ENCODE results near the gene SRSF3. TPM values are rescaled to one million over a fixed set of nuclear protein-coding genes. Genes with fewer than 3 reads are reported as not detected.

SRSF3 gene
- total RNA-seq, 3 donors from 2014 or later = 163 to 425 (median 276) TPM

DNA sequence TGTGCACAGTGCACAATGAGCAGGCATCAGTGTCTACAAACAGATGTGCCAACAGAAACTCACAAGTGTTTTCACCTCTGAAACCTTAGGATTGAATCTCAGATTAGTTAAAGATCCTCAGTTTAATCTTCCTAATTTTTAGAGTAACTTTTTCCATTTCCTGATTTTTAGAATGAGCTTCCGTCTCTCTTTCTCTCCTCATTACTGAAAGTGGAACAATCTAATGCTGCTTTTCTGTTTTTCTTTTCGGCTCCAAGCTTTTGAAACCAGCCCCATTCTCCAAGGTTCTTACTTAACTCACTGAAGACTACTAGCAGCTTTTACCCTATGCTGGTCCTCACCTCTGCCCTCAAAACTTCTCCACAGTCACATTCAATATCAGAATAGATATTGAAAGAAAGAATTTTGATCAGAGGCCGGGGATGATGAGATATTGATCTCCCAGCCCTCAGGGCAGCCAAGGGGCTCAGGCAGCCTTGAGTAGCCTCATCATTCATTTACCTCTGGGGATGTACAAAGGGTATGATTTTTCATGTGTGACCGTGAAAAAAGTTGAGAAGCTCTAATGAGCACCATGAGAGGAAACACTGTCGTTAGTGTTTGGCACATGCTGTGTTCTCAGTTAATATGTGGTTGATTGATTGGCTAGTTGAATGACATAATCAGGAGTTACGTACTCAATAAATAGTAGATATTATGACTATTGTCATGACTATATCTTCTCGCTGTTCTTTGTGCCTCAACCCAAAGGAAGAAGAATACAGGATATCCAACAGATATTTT lies 35.0 kb upstream of the SRSF3 start:
- Histone ChIP-seq H3K36me3 (no peaks in the 10 kb centered on the region), H3K27ac (no peak overlapping the region), H3K9me3 (no peaks in the 10 kb centered on the region), H3K4me3 (no peak overlapping the region), H3K4me1 (no peaks in the 10 kb centered on the region), H3K27me3 (no peaks in the 10 kb centered on the region)
- intact Hi-C loops (cut with DNase I; ENCODE audit: low total_unique reads) = no loop called here
- DNase-seq (ENCODE audit: low spot score in 2 of 2) = no peak
- TF ChIP-seq, protein P1, sequence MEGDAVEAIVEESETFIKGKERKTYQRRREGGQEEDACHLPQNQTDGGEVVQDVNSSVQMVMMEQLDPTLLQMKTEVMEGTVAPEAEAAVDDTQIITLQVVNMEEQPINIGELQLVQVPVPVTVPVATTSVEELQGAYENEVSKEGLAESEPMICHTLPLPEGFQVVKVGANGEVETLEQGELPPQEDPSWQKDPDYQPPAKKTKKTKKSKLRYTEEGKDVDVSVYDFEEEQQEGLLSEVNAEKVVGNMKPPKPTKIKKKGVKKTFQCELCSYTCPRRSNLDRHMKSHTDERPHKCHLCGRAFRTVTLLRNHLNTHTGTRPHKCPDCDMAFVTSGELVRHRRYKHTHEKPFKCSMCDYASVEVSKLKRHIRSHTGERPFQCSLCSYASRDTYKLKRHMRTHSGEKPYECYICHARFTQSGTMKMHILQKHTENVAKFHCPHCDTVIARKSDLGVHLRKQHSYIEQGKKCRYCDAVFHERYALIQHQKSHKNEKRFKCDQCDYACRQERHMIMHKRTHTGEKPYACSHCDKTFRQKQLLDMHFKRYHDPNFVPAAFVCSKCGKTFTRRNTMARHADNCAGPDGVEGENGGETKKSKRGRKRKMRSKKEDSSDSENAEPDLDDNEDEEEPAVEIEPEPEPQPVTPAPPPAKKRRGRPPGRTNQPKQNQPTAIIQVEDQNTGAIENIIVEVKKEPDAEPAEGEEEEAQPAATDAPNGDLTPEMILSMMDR (IDR thresholded peaks at IDR 0.05) = no peak
- no peak for TF ChIP-seq POLR2A (IDR thresholded peaks at IDR 0.05)
- no peak for TF ChIP-seq POLR2AphosphoS5 (IDR thresholded peaks at IDR 0.05)

DNA sequence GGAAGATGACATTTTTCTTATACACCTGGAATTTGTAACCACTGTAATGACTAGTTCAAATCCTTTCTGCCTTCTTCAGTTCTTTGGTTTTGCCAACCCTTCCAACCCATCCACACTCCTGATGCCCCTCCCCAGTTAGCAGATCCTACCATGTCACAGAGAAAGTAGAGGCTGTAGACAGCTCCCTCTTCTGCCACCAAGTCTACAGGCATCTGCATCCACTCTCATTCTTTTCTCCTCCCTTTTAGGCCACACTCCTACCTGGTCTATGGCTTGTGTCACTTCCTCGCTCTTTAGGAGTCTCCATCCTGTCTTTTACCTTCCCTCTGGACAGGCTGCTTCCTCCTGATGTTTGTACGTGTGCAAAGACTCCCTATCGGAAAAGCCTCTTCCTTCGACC lies 33.3 kb upstream of the SRSF3 start:
- no peaks in the 10 kb centered on the region for H3K4me1 ChIP-seq
- H3K27me3 ChIP-seq = no peaks in the 10 kb centered on the region
- no peak overlapping the region for H3K4me3 ChIP-seq
- H3K27ac ChIP-seq = no peak overlapping the region
- DNase-seq (ENCODE audit: low spot score in 2 of 2) = no peak
- intact Hi-C loops (cut with DNase I; ENCODE audit: low total_unique reads) = no loop called here
- no peaks in the 10 kb centered on the region for H3K36me3 ChIP-seq
- TF ChIP-seq POLR2A (IDR thresholded peaks at IDR 0.05) (no peak), POLR2AphosphoS5 (IDR thresholded peaks at IDR 0.05) (no peak)
- TF ChIP-seq, protein P1 (IDR thresholded peaks at IDR 0.05) = no peak
- no peaks in the 10 kb centered on the region for H3K9me3 ChIP-seq

DNA sequence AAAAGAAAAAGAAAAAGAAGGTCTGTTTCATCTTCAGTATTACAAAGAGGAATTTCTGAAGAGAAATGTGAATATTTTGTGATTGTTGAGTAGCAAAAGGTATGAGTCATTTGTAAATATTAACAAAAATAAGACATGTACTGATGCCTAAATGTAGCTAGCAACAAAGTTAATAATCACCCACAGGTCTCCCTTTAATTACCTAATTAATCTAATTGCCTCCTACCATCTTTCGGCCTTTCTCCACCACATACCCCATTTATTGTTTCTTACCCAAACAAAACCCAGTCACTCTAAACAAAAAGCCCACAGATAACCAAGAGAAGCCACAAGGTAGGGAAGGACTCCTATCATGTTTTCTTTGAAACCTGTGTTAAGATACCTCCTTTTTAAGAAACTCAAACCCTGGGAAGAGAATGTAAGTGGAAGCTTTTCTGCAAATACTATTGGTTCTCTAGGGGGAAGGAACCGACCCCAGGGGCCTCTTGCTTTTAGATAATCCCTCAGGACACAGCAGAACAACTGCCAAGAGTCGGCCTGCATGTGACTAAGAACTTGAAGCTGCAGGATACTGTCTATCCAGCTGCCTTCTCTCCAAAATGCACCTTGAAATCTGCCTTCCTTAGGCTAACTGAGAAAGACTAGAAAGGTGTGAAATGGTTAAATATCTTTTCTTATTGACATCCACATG lies 30.8 kb upstream of the SRSF3 start:
- intact Hi-C loops (cut with DNase I; ENCODE audit: low total_unique reads) = no loop called here
- no peaks in the 10 kb centered on the region for H3K4me1 ChIP-seq
- H3K4me3 ChIP-seq = no peak overlapping the region
- DNase-seq (ENCODE audit: low spot score in 2 of 2) = no peak
- H3K27me3 ChIP-seq = no peaks in the 10 kb centered on the region
- no peak overlapping the region for H3K27ac ChIP-seq
- H3K9me3 ChIP-seq = no peaks in the 10 kb centered on the region
- TF ChIP-seq, protein P1 (IDR thresholded peaks at IDR 0.05) = no peak
- no peak for TF ChIP-seq POLR2A (IDR thresholded peaks at IDR 0.05)
- TF ChIP-seq POLR2AphosphoS5 (IDR thresholded peaks at IDR 0.05) = no peak
- H3K36me3 ChIP-seq = no peaks in the 10 kb centered on the region

DNA sequence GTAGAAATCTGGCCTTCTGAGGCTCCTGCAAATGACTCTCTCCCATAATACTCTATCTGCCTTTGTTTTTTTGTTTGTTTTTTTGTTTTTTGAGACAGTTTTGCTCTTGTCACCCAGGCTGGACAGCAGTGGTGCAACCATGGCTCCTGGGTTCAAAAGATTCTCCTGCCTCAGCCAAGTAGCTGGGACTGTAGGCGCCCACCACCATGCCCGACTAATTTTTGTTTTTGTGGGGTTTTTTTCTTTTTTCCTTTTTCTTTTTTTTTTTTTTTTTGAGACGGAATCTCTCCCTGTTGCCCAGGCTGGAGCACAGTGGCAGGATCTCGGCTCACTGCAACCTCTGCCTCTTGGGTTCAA lies 30.3 kb upstream of the SRSF3 start:
- intact Hi-C loops (cut with DNase I; ENCODE audit: low total_unique reads) = no loop called here
- Histone ChIP-seq H3K36me3 (no peaks in the 10 kb centered on the region), H3K27ac (no peak overlapping the region), H3K27me3 (no peaks in the 10 kb centered on the region), H3K4me3 (no peak overlapping the region), H3K9me3 (no peaks in the 10 kb centered on the region), H3K4me1 (no peaks in the 10 kb centered on the region)
- no peak for DNase-seq (ENCODE audit: low spot score in 2 of 2)
- TF ChIP-seq POLR2A (IDR thresholded peaks at IDR 0.05) = no peak
- no peak for TF ChIP-seq POLR2AphosphoS5 (IDR thresholded peaks at IDR 0.05)

DNA sequence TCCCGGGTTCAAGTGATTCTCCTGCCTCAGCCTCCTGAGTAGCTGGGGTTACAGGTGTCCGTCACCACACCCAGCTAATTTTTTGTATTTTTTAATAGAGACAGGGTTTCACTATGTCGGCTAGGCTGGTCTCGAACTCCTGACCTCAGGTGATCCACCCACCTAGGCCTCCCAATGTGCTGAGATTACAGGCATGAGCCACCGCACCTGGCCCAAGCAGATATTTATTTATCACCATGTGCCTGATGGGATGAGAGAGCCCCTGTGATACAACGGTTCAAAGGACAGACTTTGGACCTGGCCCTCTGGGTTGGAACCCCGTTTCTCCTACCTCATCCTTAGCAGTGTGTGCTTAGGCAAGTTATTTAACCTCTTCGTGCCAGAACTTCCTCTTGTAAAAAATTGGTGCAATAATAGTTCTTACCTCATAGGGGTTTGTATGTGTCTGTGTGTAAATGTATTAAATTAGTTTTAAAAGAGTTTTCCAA lies 27.7 kb upstream of the SRSF3 start:
- no peaks in the 10 kb centered on the region for H3K9me3 ChIP-seq
- DNase-seq (ENCODE audit: low spot score in 2 of 2) = no peak
- H3K4me1 ChIP-seq = no peaks in the 10 kb centered on the region
- intact Hi-C loops (cut with DNase I; ENCODE audit: low total_unique reads) = no loop called here
- TF ChIP-seq, protein P1 (IDR thresholded peaks at IDR 0.05) = no peak
- no peak for TF ChIP-seq POLR2AphosphoS5 (IDR thresholded peaks at IDR 0.05)
- TF ChIP-seq POLR2A (IDR thresholded peaks at IDR 0.05) = no peak
- no peaks in the 10 kb centered on the region for H3K36me3 ChIP-seq
- no peak overlapping the region for H3K27ac ChIP-seq
- H3K27me3 ChIP-seq = no peaks in the 10 kb centered on the region
- no peak overlapping the region for H3K4me3 ChIP-seq

All from breast epithelium (tissue), 4 donors.